HepG2 (cell line): ENCODE results near the gene SGIP1. TPM values are rescaled to one million over a fixed set of nuclear protein-coding genes. Genes with fewer than 3 reads are reported as not detected.

Source experiments
- HOXA3 ChIP-seq: sonication (generic); formaldehyde crosslinking; IDR thresholded peaks from 2 replicates; pipeline ENCODE4 v1.5.0; 2020; ENCODE audit warnings: missing genetic modification reagents
- SP4 ChIP-seq: sonication (generic); formaldehyde crosslinking; IDR thresholded peaks from 2 replicates; pipeline ENCODE4 v1.8.1; 2023; ENCODE audit warnings: mild to moderate bottlenecking, missing genetic modification reagents
- ZNF674 ChIP-seq: sonication (generic); formaldehyde crosslinking; IDR thresholded peaks from 2 replicates; pipeline ENCODE4 v1.5.0; 2020; ENCODE audit warnings: low read depth, mild to moderate bottlenecking, missing genetic modification reagents
- polyA plus RNA-seq, 8 experiments: library from polyadenylated mRNA; depleted of rRNA in 3 of 8; stranded (reverse) in 7 of 8; unstranded in 1 of 8; fragments of >200 nt; fragmentation: Illumina TruSeq in 4 of 8; extraction: Trizol in 4 of 8; gene quantifications; 2 replicates each; pipeline versions ENCODE4 v1.2.1 to v1.2.3, GENCODE V29; 2011 to 2016; ENCODE audit warnings: low read depth in 4 of 8, missing spikeins in 1 of 8, mixed read lengths in 1 of 8; ENCODE audit not compliant: insufficient read depth in 1 of 8
- total RNA-seq, 5 experiments: library from RNA; depleted of rRNA; stranded (reverse); fragments of >200 nt; fragmentation: Illumina TruSeq; extraction: Trizol; gene quantifications; 2 replicates each; pipeline ENCODE4 v1.2.3, GENCODE V29; 2016; ENCODE audit warnings: low read depth in 1 of 5
- TF ChIP-seq, protein P1 (sequence below): sonication (generic); formaldehyde crosslinking; IDR thresholded peaks from 2 replicates; pipeline ENCODE4 v1.4.0; 2020; ENCODE audit warnings: missing genetic modification reagents, mild to moderate bottlenecking, borderline replicate concordance
- TF ChIP-seq, protein P2 (sequence below): IDR thresholded peaks from 2 replicates; pipeline ENCODE4 v1.6.1; 2012; ENCODE audit warnings: inconsistent platforms
- TF ChIP-seq, protein P3 (sequence below), 2 experiments: sonication (generic) in 1 of 2; formaldehyde crosslinking in 1 of 2; IDR thresholded peaks; 2 replicates each; pipeline versions ENCODE4 v1.6.1 to v1.9.0; 2014 to 2022; ENCODE audit warnings: antibody characterized with exemption in 1 of 2, borderline replicate concordance in 1 of 2, inconsistent platforms in 1 of 2, low read depth in 1 of 2, missing genetic modification reagents in 1 of 2
- TF ChIP-seq, protein P4 (sequence below): sonication (generic); formaldehyde crosslinking; conservative IDR thresholded peaks from 2 replicates; pipeline ENCODE4 v1.4.0; 2020; ENCODE audit warnings: missing genetic modification reagents
- TF ChIP-seq, protein P5 (sequence below): IDR thresholded peaks from 2 replicates; pipeline ENCODE4 v1.4.0; 2020; ENCODE audit warnings: mild to moderate bottlenecking, missing genetic modification reagents
- TF ChIP-seq, protein P6 (sequence below): sonication (generic); formaldehyde crosslinking; conservative IDR thresholded peaks from 2 replicates; pipeline ENCODE4 v1.4.0; 2020; ENCODE audit warnings: mild to moderate bottlenecking, missing genetic modification reagents, moderate library complexity

The SGIP1 gene
- total and polyA plus RNA-seq, 2 of the 13 experiments (the other 11 are each of a cell fraction or from before 2014, with no cell fraction given): not detected

DNA sequence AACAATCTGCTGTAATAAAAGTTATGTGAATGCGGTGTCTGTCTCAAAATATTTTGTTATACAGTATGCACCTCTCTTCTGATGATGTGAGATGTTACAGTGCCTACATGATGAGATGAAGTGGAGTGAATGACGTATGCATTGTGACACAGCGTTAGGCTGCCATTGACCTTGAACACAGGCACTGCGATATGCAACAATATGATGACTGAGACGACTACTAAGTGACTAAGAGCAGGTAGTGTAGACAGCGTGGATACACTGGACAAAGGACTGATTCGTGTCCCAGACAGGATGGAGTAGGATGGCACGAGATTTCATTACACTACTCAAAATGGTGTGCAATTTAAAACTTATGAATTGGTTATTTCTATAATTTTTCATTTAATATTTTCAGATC, 8.4 kb downstream of the SGIP1 start (continued):
- TF ChIP-seq, protein P1, sequence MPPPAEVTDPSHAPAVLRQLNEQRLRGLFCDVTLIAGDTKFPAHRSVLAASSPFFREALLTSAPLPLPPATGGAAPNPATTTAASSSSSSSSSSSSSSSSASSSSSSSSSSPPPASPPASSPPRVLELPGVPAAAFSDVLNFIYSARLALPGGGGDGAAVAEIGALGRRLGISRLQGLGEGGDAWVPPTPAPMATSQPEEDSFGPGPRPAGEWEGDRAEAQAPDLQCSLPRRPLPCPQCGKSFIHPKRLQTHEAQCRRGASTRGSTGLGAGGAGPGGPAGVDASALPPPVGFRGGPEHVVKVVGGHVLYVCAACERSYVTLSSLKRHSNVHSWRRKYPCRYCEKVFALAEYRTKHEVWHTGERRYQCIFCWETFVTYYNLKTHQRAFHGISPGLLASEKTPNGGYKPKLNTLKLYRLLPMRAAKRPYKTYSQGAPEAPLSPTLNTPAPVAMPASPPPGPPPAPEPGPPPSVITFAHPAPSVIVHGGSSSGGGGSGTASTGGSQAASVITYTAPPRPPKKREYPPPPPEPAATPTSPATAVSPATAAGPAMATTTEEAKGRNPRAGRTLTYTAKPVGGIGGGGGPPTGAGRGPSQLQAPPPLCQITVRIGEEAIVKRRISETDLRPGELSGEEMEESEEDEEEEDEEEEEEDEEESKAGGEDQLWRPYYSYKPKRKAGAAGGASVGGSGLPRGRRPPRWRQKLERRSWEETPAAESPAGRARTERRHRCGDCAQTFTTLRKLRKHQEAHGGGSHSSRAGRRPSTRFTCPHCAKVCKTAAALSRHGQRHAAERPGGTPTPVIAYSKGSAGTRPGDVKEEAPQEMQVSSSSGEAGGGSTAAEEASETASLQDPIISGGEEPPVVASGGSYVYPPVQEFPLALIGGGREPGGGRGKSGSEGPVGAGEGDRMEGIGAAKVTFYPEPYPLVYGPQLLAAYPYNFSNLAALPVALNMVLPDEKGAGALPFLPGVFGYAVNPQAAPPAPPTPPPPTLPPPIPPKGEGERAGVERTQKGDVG: no peak
- TF ChIP-seq, protein P2, sequence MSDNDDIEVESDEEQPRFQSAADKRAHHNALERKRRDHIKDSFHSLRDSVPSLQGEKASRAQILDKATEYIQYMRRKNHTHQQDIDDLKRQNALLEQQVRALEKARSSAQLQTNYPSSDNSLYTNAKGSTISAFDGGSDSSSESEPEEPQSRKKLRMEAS: no peak
- TF ChIP-seq HOXA3 (CRISPR knock-in tag): peak; percentile 39; the same call in 1 of the 2 replicates
- no peak for TF ChIP-seq ZNF674
- TF ChIP-seq, protein P3, sequence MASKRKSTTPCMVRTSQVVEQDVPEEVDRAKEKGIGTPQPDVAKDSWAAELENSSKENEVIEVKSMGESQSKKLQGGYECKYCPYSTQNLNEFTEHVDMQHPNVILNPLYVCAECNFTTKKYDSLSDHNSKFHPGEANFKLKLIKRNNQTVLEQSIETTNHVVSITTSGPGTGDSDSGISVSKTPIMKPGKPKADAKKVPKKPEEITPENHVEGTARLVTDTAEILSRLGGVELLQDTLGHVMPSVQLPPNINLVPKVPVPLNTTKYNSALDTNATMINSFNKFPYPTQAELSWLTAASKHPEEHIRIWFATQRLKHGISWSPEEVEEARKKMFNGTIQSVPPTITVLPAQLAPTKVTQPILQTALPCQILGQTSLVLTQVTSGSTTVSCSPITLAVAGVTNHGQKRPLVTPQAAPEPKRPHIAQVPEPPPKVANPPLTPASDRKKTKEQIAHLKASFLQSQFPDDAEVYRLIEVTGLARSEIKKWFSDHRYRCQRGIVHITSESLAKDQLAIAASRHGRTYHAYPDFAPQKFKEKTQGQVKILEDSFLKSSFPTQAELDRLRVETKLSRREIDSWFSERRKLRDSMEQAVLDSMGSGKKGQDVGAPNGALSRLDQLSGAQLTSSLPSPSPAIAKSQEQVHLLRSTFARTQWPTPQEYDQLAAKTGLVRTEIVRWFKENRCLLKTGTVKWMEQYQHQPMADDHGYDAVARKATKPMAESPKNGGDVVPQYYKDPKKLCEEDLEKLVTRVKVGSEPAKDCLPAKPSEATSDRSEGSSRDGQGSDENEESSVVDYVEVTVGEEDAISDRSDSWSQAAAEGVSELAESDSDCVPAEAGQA (IDR thresholded peaks at IDR 0.05; ENCODE audit: low read depth): 0 out of 2 replicates have a peak, but pooled peaks have one; percentile 24
- TF ChIP-seq, protein P3 (CRISPR knock-in tag; IDR thresholded peaks at IDR 0.05; ENCODE audit: borderline replicate concordance): no peak
- TF ChIP-seq, protein P4, sequence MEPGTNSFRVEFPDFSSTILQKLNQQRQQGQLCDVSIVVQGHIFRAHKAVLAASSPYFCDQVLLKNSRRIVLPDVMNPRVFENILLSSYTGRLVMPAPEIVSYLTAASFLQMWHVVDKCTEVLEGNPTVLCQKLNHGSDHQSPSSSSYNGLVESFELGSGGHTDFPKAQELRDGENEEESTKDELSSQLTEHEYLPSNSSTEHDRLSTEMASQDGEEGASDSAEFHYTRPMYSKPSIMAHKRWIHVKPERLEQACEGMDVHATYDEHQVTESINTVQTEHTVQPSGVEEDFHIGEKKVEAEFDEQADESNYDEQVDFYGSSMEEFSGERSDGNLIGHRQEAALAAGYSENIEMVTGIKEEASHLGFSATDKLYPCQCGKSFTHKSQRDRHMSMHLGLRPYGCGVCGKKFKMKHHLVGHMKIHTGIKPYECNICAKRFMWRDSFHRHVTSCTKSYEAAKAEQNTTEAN: no peak
- TF ChIP-seq, protein P5, sequence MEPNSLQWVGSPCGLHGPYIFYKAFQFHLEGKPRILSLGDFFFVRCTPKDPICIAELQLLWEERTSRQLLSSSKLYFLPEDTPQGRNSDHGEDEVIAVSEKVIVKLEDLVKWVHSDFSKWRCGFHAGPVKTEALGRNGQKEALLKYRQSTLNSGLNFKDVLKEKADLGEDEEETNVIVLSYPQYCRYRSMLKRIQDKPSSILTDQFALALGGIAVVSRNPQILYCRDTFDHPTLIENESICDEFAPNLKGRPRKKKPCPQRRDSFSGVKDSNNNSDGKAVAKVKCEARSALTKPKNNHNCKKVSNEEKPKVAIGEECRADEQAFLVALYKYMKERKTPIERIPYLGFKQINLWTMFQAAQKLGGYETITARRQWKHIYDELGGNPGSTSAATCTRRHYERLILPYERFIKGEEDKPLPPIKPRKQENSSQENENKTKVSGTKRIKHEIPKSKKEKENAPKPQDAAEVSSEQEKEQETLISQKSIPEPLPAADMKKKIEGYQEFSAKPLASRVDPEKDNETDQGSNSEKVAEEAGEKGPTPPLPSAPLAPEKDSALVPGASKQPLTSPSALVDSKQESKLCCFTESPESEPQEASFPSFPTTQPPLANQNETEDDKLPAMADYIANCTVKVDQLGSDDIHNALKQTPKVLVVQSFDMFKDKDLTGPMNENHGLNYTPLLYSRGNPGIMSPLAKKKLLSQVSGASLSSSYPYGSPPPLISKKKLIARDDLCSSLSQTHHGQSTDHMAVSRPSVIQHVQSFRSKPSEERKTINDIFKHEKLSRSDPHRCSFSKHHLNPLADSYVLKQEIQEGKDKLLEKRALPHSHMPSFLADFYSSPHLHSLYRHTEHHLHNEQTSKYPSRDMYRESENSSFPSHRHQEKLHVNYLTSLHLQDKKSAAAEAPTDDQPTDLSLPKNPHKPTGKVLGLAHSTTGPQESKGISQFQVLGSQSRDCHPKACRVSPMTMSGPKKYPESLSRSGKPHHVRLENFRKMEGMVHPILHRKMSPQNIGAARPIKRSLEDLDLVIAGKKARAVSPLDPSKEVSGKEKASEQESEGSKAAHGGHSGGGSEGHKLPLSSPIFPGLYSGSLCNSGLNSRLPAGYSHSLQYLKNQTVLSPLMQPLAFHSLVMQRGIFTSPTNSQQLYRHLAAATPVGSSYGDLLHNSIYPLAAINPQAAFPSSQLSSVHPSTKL (CRISPR knock-in tag): peak; percentile 20; the same call in 1 of the 2 replicates
- TF ChIP-seq, protein P6, sequence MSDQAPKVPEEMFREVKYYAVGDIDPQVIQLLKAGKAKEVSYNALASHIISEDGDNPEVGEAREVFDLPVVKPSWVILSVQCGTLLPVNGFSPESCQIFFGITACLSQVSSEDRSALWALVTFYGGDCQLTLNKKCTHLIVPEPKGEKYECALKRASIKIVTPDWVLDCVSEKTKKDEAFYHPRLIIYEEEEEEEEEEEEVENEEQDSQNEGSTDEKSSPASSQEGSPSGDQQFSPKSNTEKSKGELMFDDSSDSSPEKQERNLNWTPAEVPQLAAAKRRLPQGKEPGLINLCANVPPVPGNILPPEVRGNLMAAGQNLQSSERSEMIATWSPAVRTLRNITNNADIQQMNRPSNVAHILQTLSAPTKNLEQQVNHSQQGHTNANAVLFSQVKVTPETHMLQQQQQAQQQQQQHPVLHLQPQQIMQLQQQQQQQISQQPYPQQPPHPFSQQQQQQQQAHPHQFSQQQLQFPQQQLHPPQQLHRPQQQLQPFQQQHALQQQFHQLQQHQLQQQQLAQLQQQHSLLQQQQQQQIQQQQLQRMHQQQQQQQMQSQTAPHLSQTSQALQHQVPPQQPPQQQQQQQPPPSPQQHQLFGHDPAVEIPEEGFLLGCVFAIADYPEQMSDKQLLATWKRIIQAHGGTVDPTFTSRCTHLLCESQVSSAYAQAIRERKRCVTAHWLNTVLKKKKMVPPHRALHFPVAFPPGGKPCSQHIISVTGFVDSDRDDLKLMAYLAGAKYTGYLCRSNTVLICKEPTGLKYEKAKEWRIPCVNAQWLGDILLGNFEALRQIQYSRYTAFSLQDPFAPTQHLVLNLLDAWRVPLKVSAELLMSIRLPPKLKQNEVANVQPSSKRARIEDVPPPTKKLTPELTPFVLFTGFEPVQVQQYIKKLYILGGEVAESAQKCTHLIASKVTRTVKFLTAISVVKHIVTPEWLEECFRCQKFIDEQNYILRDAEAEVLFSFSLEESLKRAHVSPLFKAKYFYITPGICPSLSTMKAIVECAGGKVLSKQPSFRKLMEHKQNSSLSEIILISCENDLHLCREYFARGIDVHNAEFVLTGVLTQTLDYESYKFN: no peak
- no peak for TF ChIP-seq SP4 (CRISPR knock-in tag)
